Endothelial cell (in vitro differentiated cells): ENCODE measurements around the gene IRF9. TPM values are rescaled to one million over a fixed set of nuclear protein-coding genes. Genes with fewer than 3 reads are reported as not detected.

Experiments
- DNase-seq: peaks from one replicate; pipeline ENCODE4 v3.0.0; 2021; ENCODE audit warnings: low spot score
- H3K27ac Mint-ChIP-seq: one replicate; pipeline ENCODE4 v1.8.0; 2021; ENCODE audit warnings: mixed read lengths, inconsistent platforms; ENCODE audit not compliant: unreplicated experiment
- H3K27me3 Mint-ChIP-seq: one replicate; pipeline ENCODE4 v1.8.0; 2021; ENCODE audit warnings: mild to moderate bottlenecking, moderate library complexity, mixed read lengths, inconsistent platforms; ENCODE audit not compliant: unreplicated experiment
- H3K36me3 Mint-ChIP-seq: one replicate; pipeline ENCODE4 v1.8.0; 2021; ENCODE audit warnings: mild to moderate bottlenecking, low read depth, mixed read lengths, inconsistent platforms; ENCODE audit not compliant: unreplicated experiment
- H3K4me1 Mint-ChIP-seq: one replicate; pipeline ENCODE4 v1.8.0; 2021; ENCODE audit warnings: mild to moderate bottlenecking, mixed read lengths, inconsistent platforms; ENCODE audit not compliant: unreplicated experiment
- H3K4me3 Mint-ChIP-seq: one replicate; pipeline ENCODE4 v1.8.0; 2021; ENCODE audit warnings: mild to moderate bottlenecking, mixed read lengths, inconsistent platforms; ENCODE audit not compliant: unreplicated experiment
- H3K9me3 Mint-ChIP-seq: one replicate; pipeline ENCODE4 v1.8.0; 2021; ENCODE audit warnings: mixed read lengths, inconsistent platforms; ENCODE audit not compliant: unreplicated experiment
- CTCF ChIP-seq: fragments of 200-600 bp; sonication (generic); IDR thresholded peaks from one replicate; pipeline ENCODE4 v1.5.0; 2021; ENCODE audit warnings: antibody characterized with exemption; ENCODE audit not compliant: unreplicated experiment
- total RNA-seq: library from RNA; stranded (reverse); fragmentation: NEBNext Ultra II Directional; extraction: Animal tissue kit (Norgen Biotek cat#: 25700); gene quantifications from one replicate; pipeline ENCODE4 v1.2.1, GENCODE V29; 2021; ENCODE audit not compliant: unreplicated experiment

The IRF9 gene
- total RNA-seq, 1 donor from 2014 or later = 25.7 TPM

DNA sequence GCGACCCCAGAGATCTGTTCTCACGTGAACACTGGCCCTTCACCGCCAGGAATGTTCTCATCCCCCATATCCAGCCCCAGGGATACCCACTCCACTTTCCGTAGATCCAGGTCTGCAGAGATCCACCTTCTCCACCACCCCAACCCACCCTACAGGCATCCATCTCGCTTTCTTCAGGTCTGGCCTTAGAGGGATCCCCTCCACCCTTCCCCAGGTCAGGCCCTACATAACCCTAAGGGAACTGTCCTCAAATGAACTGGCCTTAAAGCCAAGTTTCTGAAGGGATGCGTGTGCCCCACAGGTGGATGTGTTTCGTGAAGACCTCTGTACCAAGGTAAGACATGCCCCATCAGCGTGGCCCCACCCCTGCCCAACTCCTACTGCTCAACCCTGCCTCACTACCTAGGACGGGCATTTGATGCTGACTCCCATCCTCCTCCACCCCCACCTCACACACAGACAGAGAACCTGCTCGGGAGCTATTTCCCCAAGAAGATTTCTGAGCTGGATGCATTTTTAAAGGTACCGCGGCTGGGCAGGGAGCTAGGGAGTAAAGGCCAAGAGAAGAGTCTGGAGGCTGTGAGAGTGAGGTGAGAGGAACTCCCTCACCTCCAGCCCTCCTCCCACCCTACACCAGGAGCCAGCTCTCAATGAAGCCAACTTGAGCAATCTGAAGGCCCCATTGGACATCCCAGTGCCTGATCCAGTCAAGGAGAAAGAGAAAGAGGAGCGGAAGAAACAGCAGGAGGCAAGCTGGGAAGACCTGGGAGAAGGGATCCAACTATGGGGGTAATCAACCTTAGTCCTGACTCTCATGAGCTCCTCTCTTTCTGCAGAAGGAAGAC is 24.2 kb upstream of the IRF9 start:
- peaks cover 27% of the 10 kb centered on the region for H3K4me1 Mint-ChIP-seq
- peaks cover 18% of the 10 kb centered on the region for H3K36me3 Mint-ChIP-seq
- TF ChIP-seq CTCF = no peak
- DNase-seq = no peak
- peak overlapping the region; percentile 85 for H3K4me3 Mint-ChIP-seq
- no peak overlapping the region for H3K27ac Mint-ChIP-seq
- peaks cover 14% of the 10 kb centered on the region for H3K27me3 Mint-ChIP-seq
- H3K9me3 Mint-ChIP-seq = no peaks in the 10 kb centered on the region

DNA sequence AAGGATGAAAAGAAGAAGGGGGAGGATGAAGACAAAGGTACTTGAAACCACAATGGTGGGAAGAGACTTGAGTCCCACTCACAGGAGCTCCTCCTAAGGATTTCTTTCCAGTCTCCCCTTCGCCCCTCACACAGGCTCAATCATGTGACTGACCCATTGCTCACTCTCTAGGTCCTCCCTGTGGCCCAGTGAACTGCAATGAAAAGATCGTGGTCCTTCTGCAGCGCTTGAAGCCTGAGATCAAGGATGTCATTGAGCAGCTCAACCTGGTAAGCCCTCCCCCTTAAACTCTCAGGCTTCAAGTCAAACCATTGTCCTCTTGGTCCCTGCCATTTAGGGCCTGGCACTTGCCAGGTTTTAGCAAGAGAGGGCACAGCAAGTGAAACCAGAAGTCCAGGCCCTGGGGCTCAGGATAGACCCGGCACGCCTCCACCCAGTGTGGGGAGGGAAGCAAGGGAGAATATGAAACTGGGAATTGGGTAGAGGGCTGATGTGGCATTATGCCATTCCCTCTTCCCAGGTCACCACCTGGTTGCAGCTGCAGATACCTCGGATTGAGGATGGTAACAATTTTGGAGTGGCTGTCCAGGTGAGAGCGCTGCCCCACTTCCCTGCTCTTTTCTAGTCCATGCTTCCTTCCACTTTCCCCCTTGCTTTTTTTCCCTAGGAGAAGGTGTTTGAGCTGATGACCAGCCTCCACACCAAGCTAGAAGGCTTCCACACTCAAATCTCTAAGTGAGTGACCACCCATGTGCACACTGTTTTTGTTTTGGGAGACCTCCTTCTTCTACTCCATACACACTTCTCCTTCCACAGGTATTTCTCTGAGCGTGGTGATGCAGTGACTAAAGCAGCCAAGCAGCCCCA is 23.3 kb upstream of the IRF9 start:
- H3K4me3 Mint-ChIP-seq = peak overlapping the region; percentile 85
- H3K27ac Mint-ChIP-seq = no peak overlapping the region
- no peak for DNase-seq
- peaks cover 18% of the 10 kb centered on the region for H3K36me3 Mint-ChIP-seq
- H3K4me1 Mint-ChIP-seq = peaks cover 20% of the 10 kb centered on the region
- TF ChIP-seq CTCF = no peak
- no peaks in the 10 kb centered on the region for H3K9me3 Mint-ChIP-seq
- H3K27me3 Mint-ChIP-seq = peaks cover 13% of the 10 kb centered on the region

GRCh38 chr14:24138396-24139271 is 22.4 kb upstream of the IRF9 start:
- peaks cover 16% of the 10 kb centered on the region for H3K4me1 Mint-ChIP-seq
- peaks cover 9% of the 10 kb centered on the region for H3K27me3 Mint-ChIP-seq
- no peak overlapping the region for H3K27ac Mint-ChIP-seq

DNA sequence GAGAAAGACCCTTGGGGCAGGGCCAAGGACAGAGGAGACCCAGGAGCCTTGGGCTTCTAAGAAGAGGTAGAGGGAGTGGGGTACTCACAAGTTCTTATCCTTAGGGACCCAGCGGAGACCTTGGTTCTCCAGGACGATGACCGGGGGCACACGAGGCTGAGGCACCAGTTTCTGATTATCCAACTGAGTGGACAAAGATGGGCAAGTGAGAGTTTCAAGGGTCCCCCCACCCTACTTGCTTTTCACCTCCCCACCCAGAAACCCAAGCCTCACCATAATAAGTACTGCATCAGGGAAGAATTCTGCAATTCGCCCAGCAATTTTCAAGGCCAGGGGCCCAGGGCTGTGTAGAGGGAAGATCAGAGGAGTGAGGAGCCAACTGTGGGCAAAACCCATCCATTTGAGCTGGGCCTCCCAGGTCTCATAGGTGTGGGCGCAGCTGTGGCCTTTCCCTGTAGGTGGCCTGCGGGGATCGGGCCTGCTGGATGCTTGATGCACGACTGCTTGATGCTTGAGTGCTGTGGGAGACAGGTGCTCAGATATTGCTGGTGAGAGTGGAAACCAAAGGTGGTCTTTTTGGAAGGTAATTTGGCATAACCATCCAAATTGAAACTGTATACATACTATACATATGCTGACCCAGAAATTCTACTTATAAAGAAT is 21.7 kb upstream of the IRF9 start:
- H3K36me3 Mint-ChIP-seq = peaks cover 29% of the 10 kb centered on the region
- peaks cover 11% of the 10 kb centered on the region for H3K27me3 Mint-ChIP-seq
- no peak for DNase-seq
- H3K9me3 Mint-ChIP-seq = no peaks in the 10 kb centered on the region
- no peak for TF ChIP-seq CTCF
- H3K27ac Mint-ChIP-seq = no peak overlapping the region
- H3K4me1 Mint-ChIP-seq = peaks cover 16% of the 10 kb centered on the region
- peak overlapping the region; percentile 78 for H3K4me3 Mint-ChIP-seq

More at GRCh38 chr14:24138396-24139271, 22.4 kb upstream of the IRF9 start:
- DNase-seq = no peak
- peak overlapping the region; percentile 56 for H3K4me3 Mint-ChIP-seq
- H3K36me3 Mint-ChIP-seq = peaks cover 25% of the 10 kb centered on the region
- no peaks in the 10 kb centered on the region for H3K9me3 Mint-ChIP-seq
- TF ChIP-seq CTCF = no peak
